Colon (tissue), 2 donors: ENCODE data around the gene ROPN1B.
"Not testable (repeated sequence)": the region's sequence is repeated elsewhere in the genome, so short reads cannot be mapped to it uniquely, and the experiment has no call there.

Experiments
- FAIRE-seq: peaks from 2 replicates; lab custom pipeline; 2012; peaks lifted over from hg19 to GRCh38; lab: Jason Lieb, UNC
- donor health status: control.
- donor health status: control.

ROPN1B gene

DNA sequence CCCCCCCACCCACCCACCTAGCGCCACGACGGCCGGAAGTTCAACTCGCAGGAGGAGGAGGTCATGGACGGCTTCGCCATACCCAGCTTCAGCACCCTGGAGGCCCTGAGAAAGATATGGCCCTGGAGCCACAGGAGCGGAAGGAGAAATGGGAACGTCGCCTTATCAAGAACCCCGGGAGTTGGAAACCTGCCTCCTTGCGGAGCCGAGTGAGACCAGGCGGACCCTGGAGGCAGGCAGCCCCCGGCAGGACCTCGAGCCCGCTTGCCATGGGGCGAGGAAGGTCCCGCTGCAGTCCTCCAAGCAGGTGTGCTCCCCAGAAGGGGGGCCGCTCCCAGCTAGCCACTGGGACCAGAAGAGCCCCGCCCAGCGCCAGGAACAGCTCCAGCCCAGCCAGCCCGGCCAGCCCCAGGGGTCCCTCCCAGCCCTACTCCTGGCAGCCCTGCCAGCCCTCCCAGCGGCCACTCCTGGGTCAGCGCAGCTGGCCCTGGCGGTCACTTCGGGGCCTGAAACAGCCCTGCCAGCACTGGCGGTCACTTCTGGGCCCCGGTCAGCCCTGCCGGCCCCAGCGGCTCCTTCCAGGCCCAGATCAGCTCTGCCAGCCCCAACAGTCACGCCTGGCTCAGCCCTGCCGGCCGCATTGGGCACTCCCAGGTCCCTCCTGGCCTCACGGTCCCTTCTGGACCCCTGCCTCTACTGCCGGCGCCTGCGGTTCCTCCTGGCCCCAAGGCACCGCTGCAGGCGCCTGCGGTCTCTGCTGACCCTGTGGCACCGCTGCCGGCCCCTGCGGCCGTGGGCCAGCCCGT, 10.3 kb upstream of the ROPN1B start:
- FAIRE-seq, result no peak

DNA sequence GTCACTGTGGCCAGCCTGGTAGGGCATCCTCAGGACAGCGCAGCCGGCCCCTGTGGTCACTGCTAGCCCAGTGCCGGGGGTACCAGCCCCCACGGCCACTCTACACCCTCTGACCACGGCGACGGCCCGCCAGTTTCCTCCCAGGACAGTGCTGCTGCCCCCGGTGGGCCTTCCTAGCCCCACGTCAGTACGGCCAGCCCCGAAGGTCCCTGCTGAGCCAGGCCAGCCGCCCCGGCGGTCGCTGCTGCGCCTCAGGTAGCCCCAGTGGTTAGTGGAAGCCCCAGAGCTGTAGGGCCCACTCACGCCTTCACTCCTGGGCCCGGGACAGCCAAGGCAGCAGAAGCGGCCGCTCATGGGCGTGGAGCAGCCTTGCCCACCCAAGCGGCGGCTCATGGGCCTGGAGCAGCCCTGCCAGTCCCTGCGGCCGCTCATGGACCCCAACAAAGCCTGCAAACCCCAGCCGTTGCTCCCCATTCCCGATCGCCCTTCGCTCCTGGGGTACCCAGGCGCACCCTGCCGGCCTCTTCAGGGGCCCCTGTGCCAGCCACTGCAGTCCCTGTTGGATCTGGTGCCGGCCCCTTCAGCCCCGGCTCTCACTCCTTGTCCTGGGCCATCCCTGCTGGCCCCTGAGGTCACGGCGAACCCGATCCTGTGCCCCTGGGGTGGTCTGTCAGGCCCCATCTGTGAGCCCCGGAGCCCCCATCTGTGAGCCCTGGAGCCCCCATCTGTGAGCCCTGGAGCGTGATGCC, 9.5 kb upstream of the ROPN1B start:
- FAIRE-seq, result no peak

DNA sequence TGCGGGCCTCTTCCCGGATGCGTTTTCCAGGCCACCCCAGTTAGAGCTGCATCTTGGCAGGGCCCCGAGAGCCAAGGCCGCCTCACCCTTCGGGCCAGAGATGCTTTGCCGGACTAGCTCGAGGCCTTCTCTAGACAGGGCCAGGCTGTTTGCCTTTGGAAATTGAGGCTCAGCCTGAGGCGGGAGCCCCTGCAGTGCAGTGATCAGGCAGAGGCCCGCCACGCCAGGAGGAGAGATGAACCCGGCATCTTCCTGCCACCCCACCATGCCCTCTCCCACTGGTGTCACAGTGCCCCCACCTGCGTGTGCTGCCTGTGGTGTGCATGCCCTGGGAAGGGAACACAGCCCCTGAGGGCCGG, 8.9 kb upstream of the ROPN1B start:
- no peak for FAIRE-seq

DNA sequence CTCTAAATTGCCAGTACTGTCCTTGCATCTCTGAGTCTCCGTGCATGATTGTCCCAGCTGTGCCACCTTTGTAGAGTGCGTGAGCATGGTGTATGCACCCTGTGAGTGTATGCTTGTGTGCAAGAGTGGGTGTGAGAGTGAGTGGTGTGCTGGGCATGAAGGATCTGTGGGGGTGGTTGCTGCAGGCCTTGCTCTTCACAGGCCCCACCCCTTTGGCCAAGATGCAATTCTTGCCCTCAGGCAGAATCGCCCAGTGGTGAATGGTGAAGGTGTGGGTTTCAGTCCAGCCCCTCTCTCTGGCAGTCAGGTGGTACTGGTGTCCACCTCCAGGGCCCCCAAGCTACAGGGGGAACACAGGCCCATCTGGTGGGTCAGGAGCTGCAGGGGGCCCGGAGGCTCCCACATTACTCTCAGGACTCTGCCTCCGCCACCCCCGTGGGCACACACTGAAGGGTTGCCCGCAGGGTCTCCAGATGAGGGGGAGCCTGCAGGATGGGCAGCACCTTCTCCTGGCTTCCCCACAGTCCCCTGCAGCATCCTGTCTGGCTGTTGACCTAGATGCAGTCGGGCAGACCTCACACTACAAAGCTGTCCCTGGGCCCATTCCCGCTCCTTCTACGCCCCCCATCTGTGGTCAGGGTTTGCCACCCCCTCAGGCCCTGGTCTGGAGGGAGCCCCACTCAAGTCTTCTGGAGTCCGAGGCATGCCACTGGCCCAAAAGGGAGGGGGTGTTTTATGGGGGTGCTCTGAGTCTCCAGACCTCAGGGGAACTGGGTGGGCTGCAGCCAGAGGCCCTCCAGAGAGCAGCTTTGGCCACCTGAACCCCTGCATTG, 8.3 kb upstream of the ROPN1B start:
- no peak for FAIRE-seq

DNA sequence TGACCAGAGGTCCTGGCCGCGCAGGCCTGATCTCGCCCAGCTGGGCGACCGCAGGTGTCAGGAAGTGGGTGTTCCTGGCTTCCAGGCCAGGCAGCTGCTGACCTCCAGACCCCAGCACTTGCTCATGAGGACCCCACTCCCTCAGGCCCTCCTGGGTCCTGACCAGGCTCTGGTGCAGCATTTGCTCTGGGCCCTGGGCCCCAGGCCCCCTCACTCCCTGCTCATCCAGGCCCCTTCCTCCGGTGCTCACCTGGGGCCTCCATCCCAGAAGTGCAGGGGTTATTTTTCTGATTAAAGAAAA, 7.7 kb upstream of the ROPN1B start:
- no peak for FAIRE-seq

DNA sequence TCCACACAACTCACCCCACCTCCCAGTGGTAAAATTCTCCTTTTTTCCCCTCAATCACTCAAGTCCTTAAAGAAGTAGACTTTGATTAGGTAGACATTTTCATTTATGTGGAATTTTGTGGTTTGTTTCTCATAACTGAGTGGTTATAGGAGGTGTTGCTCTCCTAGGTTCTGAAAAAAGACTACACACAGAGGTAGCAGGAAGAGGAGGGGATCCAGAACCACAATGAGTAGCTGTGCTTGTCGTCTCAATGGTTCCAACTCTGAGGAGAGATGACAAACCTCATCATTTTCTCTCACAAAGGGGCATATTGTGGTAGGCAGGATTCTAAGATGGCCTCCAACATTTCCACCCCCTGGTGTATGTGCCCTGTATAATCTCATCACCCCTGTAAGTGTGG, 5.1 kb upstream of the ROPN1B start:
- FAIRE-seq, result not testable (repeated sequence)

DNA sequence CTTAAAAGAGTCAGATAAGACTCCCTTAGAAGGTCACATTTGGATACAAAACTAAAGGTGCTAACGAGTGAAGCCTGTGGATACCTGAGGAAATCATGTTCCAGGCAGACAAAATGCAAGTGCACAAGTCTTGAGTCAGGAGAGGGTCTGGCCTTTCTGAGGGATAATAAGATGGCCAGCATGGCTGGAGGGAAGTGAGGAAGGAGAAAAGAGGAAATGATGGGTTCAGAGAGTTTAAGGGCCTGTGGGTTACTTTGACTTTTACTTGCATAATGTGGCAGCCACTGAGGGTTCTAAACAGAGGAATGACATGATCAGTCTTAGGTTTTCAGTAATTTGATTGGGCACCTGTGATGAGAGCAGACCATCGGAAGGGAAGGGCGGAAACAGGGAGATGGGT, 3.5 kb upstream of the ROPN1B start:
- no peak for FAIRE-seq

DNA sequence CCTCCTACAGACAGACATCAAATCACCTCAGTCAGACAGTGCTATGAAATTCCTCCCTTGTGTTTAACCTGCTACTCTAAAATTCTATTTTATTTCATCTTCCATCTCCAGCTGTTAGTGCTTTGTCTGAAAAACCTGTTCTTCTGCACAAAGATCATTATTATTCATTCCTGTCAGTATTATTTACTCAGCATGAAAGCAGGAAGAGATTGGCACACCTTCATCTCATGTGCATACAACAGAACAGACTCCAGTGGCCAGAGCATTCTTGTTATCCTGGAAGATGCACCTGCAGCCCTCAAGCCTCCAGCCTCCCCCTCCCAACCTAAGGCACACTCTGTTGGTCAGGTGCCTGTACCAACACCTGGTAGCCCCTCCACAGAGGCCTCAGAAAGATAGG, 1.8 kb upstream of the ROPN1B start:
- FAIRE-seq, result no peak

DNA sequence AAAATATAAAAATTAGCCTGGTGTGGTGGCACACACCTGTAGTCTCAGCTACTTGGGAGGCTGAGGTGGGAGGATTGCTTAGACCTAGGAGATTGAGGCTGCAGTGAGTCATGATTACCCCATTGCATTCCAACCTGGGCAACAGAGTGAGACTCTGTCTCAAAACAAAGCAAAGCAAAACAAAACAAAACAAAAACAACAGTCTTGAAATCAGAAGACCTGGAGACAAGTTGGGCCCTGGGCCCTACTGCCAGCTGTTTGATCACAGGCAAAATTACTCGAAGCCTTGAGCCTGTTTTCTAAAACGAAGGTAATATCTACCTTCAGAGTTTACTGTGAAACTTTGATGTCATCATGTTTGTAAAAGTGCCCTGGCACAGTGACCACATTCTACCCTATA, 857 bp upstream of the ROPN1B start:
- not testable (repeated sequence) for FAIRE-seq

DNA sequence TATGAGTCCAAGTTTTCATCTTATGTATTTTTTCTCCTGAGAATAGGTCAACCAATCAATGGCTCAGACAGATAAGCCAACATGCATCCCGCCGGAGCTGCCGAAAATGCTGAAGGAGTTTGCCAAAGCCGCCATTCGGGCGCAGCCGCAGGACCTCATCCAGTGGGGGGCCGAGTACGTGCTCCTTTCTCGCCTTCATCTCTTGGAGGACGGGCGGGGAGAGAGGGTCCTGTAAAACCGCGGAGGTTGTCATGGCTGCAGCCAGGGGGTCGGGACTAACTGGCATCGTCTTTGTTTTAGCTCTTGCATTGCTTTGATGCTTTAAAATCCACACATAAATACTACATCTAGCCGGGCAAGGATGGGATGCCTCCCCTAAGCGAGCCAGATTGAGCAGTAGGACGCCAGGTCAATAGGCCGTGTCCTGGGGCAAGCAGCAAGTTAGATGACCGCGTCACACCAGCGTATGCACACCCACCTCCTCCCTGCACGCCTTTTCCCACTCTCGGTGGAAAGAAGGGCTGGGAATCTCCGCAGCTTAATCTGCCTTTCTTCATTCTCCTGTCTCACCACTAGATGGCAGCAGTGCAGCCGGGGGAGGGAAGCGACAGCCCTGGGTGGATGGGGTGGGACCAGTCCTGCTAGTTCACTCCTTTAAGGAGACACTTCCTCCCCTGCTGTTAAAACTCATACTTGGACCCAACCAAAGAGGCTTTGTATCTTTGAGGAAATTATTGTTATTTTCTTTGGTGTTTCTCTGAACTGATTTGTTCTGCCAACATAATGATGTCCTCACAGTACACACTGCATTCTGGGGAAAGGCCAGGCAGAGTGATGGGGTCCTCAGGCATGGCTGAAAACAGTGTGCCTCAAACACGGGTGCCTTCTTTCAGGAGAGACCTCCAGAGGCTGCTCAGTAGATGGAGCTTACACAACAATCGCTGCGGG, 3.3 kb downstream of the ROPN1B start:
- not testable (repeated sequence) for FAIRE-seq

DNA sequence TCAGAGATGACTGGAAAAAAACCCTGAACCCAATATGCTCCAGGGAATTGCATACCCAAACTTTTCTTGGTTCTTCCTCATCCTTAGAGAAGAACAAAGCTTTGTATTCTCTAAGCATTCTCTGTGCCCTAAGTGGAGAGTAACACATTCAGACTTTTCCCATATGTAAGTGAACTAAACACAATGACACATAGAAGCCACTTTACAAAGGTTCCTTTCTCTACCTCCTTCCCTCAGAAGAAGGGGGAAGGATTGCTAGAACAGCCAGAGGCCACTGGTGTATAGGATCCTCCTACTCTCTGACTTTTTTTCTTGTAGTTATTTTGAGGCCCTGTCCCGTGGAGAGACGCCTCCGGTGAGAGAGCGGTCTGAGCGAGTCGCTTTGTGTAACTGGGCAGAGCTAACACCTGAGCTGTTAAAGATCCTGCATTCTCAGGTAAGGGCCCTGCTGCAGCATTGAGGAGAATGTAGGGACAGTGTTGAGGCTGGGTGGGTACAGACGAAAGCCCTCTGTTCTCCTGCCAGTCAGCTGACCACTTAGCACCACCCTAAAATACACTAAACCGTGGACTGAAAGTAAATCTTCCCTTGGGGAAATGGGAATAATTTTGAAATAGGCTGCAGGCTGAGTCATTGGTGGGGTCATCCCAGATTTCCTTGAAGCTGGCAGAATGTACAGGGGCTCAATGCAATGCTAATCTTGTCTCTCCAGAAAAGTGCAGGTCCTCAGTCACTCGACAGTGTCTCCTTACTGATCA, 6.4 kb downstream of the ROPN1B start:
- not testable (repeated sequence) for FAIRE-seq

DNA sequence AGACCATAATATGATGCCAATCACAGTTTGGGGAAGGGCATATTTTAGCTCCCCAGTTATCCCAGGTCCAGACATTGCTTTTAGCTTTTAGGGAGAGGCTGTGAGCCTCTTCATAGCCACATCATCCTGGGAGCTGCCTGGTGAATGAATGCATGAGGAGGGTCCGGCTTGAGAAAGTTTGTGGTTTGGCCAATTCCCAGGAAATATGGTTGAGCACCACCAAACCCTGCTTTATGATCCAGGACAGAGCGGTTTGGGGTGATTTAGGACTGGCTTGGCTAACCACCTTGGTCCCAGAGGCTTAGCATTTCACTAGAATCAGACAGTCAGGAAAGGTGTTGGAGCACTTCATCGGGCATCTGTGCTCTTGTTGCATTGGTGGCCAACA, 7.0 kb downstream of the ROPN1B start:
- FAIRE-seq, result not testable (repeated sequence)

DNA sequence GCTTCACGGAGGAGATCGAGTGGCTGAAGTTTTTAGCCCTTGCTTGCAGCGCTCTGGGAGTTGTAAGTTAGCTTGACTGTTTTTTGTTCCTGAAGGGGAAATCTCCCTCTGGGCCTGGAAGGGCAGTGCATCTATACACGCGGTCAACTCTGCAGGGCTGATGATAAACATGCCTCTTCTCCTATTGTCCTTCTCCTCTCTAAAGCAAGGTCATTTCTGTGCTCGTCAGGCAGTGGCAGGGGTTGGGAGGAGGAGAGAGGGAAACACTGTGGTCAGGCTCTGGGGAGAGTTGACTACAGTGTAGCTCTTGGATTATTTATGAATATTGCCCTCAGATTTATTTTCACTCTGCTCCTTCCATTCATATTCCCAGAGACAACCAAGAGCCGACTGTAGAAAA, 8.1 kb downstream of the ROPN1B start:
- FAIRE-seq, result not testable (repeated sequence)

DNA sequence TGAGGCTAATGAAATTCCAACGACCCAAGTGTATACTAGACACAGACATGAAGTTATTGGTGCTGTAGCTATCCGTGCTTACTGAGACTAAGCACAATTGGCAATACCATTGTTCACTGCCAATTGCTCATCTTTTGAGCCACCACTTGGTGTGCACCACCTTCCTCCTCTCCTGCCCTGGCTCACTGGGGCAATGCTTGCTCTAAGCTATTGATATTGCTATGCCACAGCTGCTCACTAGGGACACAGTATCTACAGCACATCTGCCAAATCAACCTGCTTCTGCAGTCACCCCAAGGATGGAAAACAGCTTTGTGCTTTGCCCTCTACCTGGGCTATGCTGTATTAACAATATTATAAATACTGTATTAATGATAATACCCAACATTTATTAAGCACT, 16.0 kb downstream of the ROPN1B start:
- FAIRE-seq, result not testable (repeated sequence)

DNA sequence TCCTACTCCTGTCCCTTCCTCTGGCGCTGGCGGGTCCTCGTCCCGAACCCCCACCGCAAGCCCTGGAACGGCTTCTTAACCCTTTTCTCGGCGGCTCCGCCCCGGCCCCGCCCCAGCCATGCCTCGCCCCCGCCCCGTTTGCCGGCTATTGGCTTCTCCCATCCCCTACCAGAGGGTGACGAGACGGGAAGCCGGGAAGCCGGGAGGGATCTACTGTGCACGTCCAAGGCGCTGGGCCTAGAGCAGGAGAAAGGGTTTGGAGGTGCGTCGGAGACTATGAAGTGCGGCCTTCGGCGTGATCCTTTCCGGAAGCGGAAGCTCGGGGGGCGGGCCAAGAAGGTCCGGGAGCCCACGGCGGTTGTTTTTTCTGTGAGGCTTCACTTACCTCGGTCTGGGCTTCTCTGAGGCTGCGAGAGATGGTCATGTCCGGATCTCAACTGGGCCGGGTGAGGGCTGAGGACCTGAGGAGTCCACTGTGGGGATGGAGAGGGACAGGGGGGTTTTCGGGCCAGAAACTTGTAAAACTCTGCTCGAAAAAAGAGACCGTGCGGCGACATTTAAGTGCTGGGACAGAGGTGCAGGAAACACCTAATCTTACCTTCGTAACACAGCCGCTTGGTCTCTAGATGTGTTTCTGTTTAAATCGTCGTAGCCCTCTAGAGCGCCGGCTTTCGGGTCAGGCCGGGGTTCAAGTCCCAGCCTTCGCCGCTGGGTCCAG, 21.4 kb downstream of the ROPN1B start:
- no peak for FAIRE-seq

DNA sequence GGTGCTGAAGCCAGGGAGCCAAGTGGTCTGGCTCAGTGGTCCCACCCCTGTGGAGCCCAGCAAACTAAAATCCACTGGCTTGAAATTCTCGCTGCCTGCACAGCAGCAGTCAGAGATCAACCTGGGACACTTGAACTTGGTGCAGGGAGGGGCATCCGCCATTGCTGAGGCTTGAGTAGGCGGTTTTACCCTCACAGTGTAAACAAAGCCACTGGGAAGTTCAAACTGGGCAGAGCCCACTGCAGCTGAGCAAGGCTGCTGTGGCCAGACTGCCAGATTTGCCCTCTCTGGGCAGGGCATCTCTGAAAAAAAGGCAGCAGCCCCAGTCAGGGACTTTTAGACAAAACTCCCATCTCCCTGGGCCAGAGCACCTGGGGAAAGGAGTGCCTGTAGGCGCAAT, 27.8 kb downstream of the ROPN1B start:
- FAIRE-seq, result not testable (repeated sequence)

DNA sequence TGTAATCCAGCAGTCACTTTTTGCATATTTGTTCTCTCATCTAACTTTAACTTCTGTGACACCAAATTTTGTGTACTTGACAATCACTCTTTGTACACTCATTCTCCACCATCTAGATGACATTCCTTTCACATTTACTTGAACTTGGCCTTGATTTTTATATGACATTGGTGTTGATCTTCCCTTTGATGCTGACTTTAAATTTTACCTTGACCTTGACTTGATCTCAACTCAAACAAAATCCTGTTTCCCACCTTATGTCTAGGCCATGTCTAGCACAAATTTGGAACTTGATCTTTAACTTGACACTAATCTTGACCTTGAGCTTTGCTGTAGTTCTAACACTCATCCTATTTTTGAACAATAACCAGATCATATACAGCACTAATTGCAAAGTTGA, 33.2 kb downstream of the ROPN1B start:
- FAIRE-seq, result no peak

DNA sequence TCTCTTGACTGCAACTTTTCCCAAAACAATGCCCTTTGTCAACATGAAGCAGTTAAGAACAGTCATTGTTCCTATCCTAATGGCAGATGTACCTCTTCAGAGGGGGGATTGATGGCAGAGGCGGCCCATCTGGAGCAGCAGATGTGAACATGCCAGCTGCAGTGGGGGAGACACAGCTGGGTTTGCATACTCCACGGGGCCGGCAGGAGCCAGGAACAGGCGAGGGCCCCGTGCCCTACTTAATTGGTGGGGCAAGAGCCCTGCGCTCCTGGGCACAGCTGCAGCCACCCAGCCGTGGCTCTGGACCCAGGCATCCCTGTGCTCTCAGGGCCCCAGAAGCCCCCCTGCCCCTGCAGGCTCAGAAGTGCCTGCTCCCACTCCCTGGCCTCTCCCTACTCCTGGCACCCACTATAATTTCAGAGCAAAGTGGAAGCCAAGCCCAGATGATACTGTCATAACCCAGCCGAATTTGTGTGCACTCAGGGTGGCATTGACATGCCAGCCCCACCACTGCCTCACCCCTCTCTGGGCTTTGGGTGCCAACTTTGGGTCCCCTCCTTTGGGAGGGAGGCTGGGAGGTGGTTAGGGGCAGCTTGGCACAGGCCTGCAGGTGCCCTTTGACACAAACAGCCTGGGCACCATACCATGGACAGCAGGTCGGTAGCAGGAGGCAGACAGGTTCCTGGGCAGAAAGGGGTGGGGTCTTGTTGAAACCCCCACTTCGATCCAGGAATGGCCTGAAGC, 34.6 kb downstream of the ROPN1B start:
- no peak for FAIRE-seq

DNA sequence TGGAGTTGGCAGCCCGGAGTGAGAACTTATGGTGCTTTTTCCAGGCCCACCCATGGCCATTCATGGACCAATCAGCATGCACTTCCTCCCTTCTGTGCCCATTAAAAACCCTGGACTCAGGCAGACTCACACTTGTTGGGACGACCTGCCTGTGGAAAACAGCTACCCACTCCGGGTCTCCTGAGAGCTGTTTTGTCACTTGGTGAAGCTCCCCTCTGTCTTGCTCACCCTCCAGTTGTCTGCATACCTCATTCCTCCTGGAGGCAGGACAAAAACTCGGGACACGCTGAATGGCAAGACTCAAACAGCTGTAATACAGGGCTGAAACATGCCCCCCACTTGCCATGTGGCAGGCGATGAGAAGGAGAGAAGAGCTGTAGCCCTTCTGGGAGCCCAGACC, 35.2 kb downstream of the ROPN1B start:
- FAIRE-seq, result no peak

DNA sequence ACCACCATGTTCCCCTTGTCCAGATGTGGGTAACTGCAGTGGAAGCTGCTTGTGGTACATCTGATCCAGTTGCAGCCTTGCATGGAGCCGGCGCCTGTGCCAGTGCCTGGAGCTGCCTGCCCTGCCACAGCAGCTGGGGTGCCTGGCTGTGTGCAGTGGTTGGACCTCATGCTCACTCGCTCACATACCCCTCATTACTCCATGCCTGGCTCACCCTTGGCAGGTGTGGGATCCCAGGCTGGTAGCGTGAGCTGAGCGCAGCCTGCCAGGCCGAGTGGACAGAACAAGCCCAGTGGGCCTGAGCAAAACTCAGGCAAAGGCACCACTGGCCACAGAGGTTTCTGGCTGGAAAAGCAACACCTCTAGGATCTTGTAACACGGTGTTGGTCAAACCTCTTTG, 35.7 kb downstream of the ROPN1B start:
- no peak for FAIRE-seq
